HG02678 (cell line): ENCODE data around the gene ZNF586.
"Not testable (repeated sequence)": the region's sequence is repeated elsewhere in the genome, so short reads cannot be mapped to it uniquely, and the experiment has no call there.

Experiments
- ATAC-seq: cut with Tn5 transposase; IDR thresholded peaks from one replicate; pipeline ENCODE4 v1.9.1; 2021; ENCODE audit warnings: mild to moderate bottlenecking, moderate library complexity; ENCODE audit not compliant: unreplicated experiment

Gene ZNF586

DNA sequence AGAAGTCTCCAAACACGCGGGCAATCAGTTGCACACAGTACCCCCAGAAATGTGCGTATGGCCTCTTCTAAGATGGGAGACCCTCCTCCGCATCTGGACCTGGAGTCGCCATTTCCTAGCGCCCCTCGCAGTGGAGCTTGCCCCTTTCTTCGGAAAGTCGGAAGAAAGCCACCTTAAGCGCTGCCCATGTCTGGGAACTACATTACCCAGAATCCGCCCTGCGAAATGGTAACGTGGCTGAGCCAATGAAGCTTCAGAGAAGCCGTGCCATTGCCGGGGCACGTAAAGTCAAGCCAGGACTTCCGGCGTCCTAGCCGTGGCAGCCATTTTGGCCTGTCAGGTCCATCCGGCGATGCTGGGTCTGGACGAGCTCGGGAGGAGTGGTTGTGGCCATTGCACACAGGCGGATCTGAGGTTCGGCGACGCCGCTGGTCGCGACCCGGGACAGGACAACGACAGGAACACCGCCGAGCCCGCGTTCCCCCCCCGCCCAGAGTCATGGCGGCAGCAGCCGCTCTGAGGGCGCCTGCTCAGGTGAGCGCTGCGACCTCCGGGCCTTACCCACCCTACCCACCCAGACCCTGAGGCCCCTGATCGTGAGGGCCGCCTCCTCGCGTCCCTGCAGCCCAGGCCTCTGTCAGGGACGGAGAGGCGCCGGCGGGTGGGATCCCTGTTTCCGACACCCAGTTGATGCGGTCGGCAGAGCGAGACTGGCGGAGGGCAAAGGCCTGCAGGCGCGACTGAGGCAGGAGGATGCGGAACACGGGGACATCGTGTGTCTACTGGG lies at the start of gene ZNF586:
Gene ZNF586 (plus strand): TSS at position 332 of the 787 bp plus-strand sequence. CDS start 167 bp downstream, at position 499.
- ATAC-seq, result peak; percentile 98

- ATAC-seq, result no peak
Measured at GRCh38 chr19:57719901-57720519, 49.5 kb upstream of the ZNF586 start.

GRCh38 chr19:57720878-57721277 lies 48.6 kb upstream of the ZNF586 start:
- no peak for ATAC-seq

- ATAC-seq, result not testable (repeated sequence)
Measured at GRCh38 chr19:57738320-57738719, 31.2 kb upstream of the ZNF586 start.

GRCh38 chr19:57738770-57739169 lies 30.7 kb upstream of the ZNF586 start:
- ATAC-seq, result not testable (repeated sequence)

DNA sequence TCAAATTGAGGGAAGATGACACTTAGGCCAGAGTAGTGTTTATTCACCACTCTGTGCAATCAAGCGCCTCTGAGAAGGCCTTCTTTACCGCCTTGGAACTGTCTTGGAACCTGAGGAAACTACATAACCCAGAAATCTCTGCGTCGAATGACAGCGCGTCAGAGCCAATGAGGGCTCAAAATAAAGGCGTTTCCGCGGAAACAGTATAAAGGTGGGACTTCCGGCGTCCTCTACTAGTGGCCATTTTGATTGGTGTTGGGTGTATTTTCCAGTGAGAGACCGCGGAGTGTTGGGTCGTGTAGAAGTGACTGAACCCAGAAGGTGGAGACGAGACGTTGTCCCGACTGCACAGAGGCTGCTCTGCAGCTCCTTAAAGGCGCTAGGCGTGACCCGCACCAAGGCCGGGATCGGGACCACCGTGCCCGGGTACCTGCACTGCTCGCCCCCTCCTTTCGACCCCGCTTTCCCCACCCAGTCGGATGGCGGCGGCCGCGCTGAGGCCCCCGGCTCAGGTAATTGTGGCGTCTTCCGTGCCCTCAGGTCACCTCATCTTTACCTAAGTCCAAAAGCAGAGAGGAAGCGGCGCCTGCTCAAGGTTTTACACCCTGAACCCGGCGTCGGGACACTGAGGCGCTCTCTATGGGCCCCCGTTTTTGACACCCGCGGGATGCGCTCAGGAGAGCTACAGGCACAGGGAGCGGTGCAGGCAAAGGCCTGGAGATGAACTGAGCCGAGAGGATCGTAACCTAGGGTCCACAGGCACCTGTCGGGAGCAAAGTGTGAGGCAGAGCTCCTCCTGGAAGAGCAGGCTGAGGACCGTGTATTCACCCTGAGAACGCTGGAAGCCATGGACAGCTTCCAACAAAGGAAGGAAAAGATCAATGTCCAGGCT lies 22.6 kb upstream of the ZNF586 start, which contains the start of gene ZNF776:
Gene ZNF776 (plus strand): TSS at position 236 of the 892 bp plus-strand sequence. CDS start 244 bp downstream, at position 480.
- peak; percentile 97 for ATAC-seq

DNA sequence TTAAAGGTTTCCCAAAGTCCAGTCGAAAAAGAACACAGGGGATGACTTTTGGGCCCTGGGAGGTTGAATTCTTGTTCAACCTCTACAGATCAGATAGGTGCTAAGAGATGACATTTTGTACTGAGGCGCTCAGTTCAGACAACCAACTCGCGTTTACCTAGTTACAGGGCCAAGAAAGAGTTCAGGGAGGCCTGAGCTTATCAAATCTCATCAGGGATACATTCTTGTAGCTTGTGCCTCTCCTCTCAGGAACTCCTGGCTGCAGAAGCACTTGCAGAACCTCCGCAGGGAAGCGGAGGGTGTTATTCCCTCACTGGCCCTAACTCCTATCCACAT lies 22.0 kb upstream of the ZNF586 start:
- no peak for ATAC-seq

DNA sequence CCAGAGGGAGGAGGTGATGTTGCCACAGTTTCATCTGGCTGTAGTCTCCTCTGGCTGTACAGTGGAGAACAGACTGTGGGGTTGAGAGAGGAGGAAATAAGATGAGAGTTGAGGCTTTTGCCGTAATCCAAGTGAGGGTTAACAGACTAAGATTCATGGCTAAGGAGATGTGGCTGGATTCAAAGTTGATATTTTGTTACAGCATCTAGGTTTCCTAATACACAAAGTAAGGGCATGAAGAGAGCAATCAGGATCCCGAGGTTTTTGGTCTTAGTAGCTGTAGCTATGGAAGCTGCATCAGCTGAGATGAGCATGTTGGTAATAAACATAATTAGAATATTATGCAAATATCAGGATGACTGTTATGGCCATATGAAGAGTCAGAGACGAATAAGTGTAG lies 21.4 kb upstream of the ZNF586 start:
- no peak for ATAC-seq

GRCh38 chr19:57754091-57754673 lies 15.3 kb upstream of the ZNF586 start:
- no peak for ATAC-seq

DNA sequence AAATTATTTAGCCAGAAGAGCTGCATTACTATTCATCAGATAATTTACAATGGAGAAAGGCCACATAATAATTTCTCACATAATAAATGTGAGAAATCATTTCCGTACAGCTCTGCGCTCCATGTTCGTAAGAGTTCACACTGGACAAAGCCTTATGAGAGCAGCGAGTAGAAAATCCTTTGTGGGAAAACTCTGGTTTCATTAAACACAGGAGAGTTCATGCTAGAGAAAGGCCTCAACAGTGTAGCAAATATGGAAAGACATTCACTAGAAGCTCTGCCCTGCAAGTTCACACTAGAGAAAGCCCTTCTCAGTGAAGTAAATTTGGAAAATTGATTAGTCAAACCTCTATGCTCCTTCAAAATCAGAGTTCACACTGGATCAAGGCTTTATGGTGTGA lies 14.4 kb upstream of the ZNF586 start:
- ATAC-seq, result no peak

GRCh38 chr19:57757941-57758340 lies 11.5 kb upstream of the ZNF586 start:
- no peak for ATAC-seq

DNA sequence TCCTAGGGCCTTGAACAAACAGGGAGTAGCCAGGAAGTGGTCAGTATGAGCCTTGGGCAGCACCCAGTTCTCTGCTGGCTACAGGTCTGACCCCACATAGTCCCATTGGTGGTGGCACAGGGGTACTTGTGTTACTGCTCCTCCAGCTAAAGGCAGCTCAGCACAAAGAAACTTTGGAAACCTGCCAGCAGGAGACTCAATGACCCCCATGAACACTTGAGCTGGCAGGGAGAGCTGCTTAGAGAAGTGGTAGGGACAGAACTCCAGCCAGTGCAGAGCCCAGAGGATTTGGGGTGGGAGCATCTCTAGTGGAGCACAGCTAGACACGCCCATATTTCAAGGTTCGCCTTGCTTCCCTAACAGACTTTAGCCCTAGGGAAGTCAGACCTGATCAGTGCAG lies 10.4 kb upstream of the ZNF586 start:
- no peak for ATAC-seq

DNA sequence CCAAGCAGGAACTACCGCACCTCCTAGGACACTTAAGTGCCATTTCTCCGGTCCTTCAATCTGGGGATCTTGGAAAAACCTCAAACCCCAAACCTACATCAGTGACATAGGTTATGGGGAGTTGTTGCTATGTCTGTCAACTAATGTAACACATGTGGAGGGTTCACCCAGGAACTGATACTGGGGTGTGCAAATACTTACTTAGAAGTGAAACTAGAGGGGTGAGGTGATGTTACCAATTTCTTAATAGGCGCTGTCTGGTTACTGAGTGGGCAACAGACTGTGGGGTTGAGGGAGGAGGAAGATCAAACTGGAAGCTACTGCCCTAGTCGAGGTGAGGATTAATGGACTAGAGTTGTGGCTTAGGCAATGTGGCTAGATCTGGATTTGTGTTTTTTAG lies 1.9 kb downstream of the ZNF586 start:
- no peak for ATAC-seq

DNA sequence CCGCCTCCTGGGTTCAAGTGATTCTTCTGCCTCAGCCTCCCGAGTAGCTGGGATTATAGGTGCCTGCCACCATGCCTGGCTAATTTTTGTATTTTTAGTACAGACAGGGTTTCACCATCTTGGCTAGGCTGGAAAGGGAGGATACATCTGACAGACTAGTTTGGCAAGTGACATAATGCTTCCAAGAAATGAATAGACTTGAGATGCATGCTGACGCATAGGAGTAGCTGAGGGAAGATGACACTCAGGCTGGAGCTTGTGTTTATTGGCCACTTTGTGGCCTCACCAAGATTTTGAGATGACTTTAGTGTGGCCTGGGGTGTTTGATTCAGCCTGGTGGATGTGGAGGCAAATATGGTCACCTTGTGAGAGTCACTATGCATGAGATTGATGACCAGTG lies 4.0 kb downstream of the ZNF586 start:
- no peak for ATAC-seq

DNA sequence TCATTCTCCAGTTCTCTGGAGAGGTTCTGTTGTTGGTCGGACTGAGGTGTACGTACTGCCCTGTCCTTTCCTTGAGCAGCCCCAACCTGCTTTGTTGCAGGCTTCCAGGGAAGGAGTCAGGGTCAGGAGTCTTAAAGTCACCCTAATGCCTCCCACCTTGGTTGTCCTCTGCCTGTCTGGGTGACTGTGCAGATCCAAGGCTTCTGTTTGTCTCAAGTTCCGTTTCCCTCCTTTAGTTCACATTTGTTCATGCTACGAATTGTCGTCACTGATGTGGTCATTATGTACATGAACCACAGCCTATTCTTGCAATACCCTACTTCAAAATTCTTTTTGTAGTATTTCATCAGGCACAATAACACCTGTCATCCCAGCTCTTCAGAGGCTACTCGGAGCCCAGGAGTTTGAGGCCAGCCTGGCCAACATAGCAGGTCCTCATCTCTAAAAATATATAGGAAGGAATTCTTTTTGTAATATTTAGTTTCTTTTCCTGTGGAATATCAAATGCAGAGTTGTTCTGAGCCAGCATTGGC lies 7.4 kb downstream of the ZNF586 start:
- ATAC-seq, result no peak

GRCh38 chr19:57778336-57778735 lies 8.9 kb downstream of the ZNF586 start:
- ATAC-seq, result no peak

DNA sequence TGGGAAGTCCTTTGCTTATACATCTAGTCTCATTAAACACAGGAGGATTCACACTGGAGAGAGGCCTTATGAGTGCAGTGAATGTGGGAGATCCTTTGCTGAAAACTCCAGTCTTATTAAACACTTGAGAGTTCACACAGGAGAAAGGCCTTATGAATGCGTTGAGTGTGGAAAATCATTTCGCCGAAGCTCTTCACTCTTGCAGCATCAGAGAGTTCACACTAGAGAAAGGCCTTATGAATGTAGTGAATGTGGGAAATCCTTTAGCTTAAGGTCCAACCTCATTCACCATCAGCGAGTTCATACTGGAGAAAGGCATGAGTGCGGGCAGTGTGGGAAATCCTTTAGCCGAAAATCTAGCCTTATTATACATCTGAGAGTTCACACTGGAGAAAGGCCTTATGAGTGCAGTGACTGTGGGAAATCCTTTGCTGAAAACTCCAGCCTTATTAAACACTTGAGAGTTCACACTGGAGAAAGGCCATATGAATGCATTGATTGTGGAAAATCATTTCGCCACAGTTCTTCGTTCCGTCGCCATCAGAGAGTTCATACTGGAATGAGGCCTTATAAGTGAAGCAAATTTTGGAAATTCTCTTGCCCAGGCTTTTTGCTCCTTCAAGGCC lies 9.9 kb downstream of the ZNF586 start:
- no peak for ATAC-seq

- ATAC-seq, result no peak
Measured at GRCh38 chr19:57786286-57786685, 16.8 kb downstream of the ZNF586 start.

GRCh38 chr19:57786906-57787305 lies 17.4 kb downstream of the ZNF586 start:
- ATAC-seq, result no peak

GRCh38 chr19:57788114-57788692 lies 18.7 kb downstream of the ZNF586 start:
- ATAC-seq, result no peak
